Heart left ventricle (tissue), 13 donors: ENCODE measurements around the gene POU6F2.

Experiments used
- POLR2A ChIP-seq, 2 donors: fragments of 450-650 bp; IDR thresholded peaks; one replicate each; pipeline ENCODE4 v1.6.1; 2017; ENCODE audit warnings: antibody characterized with exemption in 2 of 2, mild to moderate bottlenecking in 2 of 2, moderate library complexity in 2 of 2
- TF ChIP-seq, protein P1 (sequence below), 12 donors: fragments of 200-600 bp; sonication (generic) in 4 of 12; IDR thresholded peaks; one replicate each; pipeline versions ENCODE4 v1.5.0 to v1.8.0; 2018 to 2022; ENCODE audit warnings: antibody characterized with exemption in 12 of 12, mild to moderate bottlenecking in 5 of 12
- donor health status: ischemic (EF 13 %, LVEDD 7.1; RV severe dilation, severe dysfunction).
- donor health status: DM: no; HTN: yes; CAD: no.
- donor health status: DM: no; HTN: no; CAD: no.
- donor health status: ischemic (EF 25% LVEDD 6.9; RV normal size, moderate dysfunction).
- donor health status: ischemic (EF 25% LVEDD 5.7; RV mildly dilated, moderate dysfunction).
- donor health status: ischemic (EF 35%, LVEDD 5.7; RV mildly dilated, moderate dysfunction).
- donor health status: nonischemic (EF 11% LVEDD 7.7; RV severe dilation, severe dysfunction).
- donor health status: DM: yes; HTN: yes; CAD: no.
- donor health status: PGD.
- donor health status: ischemic (EF 29% LVEDD 5.4; RV normal size, mild dysfunction).
- donor health status: nonischemic (EF 23%, LVEDD 6.1; RV moderate dilation, normal function).

DNA sequence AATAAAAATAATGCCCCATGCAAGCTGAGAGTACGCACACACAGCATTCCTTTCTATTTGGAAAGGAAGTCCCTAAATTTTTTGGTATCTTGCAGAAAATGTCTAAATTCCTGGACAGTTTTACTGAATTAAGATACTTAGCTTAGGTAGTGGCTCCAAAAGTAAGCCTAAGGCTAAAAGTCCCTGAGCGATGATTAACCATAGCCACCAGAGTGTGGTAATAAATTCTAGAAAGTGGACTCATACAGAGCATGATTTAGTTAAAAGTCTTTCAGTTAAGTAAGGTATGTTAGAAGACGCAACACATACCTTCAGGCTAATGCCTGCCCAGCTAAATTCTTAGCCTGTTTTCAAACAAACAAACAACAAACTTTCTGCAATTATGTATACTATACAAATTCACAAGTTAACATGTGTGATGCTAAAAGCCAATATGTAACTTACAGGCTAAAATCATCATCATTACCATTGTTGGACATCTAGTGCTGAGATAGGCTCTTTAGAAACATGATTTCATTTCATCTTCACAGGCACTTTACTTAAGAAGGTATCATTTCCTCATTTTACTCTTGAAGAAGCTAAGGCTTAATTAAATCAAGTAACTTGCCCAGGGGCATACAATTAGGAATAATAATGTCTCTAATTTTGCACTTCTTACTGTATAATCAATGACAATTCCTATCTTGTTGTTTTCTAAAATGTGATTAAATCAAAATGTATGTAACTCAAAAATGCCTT is 327.1 kb downstream of the POU6F2 start:
- TF ChIP-seq, protein P1, sequence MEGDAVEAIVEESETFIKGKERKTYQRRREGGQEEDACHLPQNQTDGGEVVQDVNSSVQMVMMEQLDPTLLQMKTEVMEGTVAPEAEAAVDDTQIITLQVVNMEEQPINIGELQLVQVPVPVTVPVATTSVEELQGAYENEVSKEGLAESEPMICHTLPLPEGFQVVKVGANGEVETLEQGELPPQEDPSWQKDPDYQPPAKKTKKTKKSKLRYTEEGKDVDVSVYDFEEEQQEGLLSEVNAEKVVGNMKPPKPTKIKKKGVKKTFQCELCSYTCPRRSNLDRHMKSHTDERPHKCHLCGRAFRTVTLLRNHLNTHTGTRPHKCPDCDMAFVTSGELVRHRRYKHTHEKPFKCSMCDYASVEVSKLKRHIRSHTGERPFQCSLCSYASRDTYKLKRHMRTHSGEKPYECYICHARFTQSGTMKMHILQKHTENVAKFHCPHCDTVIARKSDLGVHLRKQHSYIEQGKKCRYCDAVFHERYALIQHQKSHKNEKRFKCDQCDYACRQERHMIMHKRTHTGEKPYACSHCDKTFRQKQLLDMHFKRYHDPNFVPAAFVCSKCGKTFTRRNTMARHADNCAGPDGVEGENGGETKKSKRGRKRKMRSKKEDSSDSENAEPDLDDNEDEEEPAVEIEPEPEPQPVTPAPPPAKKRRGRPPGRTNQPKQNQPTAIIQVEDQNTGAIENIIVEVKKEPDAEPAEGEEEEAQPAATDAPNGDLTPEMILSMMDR (IDR thresholded peaks at IDR 0.05) = no peak
- TF ChIP-seq POLR2A (IDR thresholded peaks at IDR 0.05) = no peak
